Fibroblast of mammary gland (primary cell): ENCODE data around the gene TOM1L2.

Experiments
- DNase-seq: peaks from one replicate; pipeline ENCODE4 v3.0.0-alpha.2; 2010; ENCODE audit warnings: low read depth
- H3K4me3 ChIP-seq: 2 replicates; pipeline ENCODE4 v1.5.1; 2011; ENCODE audit warnings: low read depth, mild to moderate bottlenecking, low read length, moderate library complexity; ENCODE audit not compliant: control insufficient read depth
- TF ChIP-seq, protein P1 (sequence below): conservative IDR thresholded peaks from 2 replicates; pipeline ENCODE4 v1.5.1; 2011; ENCODE audit warnings: low read depth, low read length, inconsistent platforms; ENCODE audit not compliant: control insufficient read depth, insufficient read depth

TOM1L2 gene

DNA sequence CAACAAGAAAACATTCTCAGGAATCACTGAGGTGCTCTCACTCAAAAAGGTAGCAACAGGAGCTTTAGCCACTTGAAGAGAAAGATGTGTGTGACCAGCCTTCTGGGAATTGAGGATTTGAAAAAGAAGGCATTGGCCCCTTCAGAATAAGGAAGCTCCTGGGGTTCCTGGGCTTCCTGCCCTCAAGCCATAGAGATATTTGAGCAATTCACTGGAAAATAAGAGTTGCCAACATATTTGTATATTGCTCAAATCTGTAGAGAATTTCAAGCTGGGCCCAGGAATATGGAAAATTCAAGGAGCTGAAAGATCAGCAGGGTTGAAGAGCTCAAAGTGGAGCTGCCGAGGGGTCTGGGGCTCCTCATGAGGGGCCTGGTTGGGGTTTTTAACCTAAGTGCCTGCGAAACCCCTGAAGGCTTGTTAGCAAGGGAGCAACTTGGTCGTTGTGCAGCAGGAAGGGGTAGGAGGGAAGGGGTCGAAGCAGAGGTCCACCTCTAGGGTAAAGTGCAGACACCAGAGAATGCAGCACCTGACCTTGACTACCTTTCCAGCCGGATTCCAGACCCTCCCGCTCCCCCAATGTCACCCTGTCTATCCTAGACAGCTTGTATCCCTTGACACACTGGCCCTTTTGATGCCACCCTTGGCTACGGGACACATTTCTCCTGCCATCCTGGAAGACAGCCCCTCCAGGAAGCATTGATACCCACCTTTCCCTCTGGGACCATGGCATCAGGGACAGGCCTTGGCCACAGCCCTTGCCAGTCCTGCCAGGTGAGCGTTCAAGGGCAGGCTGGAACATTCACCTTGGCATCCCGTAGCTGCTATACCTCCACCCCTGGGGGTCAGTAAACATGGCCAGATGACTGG, 67.8 kb downstream of the TOM1L2 start:
- no peak for DNase-seq
- H3K4me3 ChIP-seq, result no peak overlapping the region
- TF ChIP-seq, protein P1, sequence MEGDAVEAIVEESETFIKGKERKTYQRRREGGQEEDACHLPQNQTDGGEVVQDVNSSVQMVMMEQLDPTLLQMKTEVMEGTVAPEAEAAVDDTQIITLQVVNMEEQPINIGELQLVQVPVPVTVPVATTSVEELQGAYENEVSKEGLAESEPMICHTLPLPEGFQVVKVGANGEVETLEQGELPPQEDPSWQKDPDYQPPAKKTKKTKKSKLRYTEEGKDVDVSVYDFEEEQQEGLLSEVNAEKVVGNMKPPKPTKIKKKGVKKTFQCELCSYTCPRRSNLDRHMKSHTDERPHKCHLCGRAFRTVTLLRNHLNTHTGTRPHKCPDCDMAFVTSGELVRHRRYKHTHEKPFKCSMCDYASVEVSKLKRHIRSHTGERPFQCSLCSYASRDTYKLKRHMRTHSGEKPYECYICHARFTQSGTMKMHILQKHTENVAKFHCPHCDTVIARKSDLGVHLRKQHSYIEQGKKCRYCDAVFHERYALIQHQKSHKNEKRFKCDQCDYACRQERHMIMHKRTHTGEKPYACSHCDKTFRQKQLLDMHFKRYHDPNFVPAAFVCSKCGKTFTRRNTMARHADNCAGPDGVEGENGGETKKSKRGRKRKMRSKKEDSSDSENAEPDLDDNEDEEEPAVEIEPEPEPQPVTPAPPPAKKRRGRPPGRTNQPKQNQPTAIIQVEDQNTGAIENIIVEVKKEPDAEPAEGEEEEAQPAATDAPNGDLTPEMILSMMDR, result no peak

DNA sequence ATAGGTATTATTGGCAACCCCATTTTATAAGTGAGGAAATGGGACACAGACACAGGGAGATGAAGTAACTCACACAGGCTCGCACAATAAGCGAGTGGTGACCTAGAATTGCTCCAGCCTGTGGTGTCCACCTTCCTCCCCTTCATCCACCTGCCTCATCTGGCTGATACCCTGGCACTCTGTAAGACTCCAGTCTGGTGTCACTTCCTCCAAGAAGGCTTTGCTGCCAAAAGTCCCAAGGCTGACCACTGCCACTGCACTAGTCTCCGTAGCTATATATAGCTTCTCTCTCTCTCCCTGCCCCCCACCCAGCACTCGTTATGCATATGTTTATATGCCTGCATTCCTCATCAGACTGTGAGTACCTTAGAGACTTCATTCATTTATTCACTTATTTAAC, 69.3 kb downstream of the TOM1L2 start:
- TF ChIP-seq, protein P1, result no peak
- H3K4me3 ChIP-seq, result no peak overlapping the region
- DNase-seq, result no peak

DNA sequence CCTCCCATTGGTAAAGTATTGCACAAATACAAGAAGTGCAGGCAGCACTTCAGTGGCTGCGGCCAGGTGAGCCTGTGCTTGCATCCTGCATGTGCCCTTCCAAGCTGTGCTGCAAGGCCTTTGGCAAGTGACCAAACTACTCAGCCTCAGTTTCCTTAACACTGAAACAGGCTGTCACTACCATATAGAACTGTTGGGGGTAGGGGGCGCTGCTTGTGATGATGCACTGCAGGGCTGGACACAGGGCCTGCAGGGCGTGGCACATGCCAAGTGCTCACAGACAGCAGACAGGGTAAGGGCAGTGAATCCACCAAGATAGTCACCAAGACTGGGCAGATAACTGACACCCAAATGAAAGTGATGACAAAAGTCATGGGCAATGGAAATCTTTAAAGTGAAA, 69.8 kb downstream of the TOM1L2 start:
- no peak overlapping the region for H3K4me3 ChIP-seq
- no peak for DNase-seq
- TF ChIP-seq, protein P1, result no peak

DNA sequence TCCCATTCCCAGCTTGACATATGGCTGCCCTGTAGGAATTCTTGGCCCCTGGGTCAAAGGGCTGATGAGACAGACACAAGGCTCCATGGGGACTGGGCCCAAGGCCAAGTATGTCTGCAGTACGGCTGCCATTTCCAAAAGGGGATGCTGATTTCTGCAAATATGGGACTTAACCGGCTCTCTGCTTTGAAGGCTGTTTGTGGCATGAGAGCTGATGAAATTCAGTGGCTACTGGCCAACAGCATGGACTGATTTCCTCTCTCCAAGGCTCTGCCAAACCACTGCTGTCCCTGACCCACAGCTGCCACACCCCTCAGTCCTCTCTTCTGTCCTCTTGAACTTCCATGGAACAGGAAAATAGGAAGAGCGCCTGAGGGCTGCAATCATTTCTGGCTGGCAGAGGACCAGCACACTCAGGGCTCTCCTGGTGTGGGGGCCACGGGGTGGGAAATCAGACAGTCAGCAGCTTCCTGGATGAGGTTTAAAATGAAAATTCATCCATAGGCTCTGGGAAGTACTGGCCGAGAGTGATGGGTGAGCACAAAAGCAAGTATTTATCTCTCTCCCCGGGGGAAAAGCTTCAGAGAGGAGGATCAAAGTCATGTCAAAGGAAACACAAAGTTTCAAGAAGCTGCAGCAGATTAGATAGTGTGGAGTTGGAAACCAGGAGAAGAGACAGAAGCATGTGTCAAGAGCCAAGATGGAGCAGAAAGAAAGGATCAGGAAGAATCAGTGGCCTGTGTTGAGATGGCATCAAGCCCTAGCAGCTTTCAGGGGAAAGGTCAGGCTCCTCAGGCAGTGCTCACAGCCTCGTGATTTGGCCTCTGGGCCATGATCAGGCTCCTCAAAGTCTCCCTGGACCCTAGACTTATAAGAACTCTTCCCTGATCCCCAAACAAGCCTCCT, 71.3 kb downstream of the TOM1L2 start:
- H3K4me3 ChIP-seq, result no peak overlapping the region
- peak; percentile 99 for DNase-seq
- TF ChIP-seq, protein P1, result no peak

DNA sequence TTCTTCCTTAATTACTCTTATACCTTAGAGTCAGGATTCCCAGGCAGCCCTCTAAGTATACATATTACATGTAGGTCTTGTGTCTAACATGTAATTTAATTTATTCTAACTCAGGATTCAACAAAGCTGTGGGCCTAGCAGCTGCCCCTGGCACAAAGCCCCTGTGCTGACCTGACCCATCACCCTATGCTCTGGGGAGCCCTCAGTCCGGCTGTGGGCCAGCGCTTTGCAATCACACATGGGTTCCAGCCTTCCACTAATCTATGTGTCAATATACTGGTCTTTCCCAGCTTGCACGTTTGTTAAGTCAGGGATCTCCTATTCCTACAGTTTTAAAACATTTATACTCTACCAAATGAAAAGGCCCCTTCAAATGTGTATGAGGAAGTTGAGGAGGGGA, 72.7 kb downstream of the TOM1L2 start:
- TF ChIP-seq, protein P1, result no peak
- no peak for DNase-seq
- no peak overlapping the region for H3K4me3 ChIP-seq

DNA sequence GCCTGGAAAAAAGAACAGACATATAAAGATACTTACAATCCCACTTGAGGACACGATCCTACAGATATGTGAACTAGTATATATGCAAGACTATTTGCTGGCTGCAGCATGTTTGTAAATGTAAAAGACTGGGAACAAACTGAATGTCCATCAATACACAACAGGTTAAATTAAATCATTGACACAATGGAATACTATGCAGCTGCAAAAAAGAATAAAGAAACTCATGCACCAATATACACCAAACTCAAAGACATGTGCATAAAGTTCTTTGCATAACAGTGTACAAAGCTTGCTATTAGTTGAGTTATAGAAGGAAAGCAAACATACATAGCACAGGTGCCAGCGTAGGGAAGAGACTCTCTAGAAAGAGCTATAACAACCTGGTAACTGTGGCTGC, 73.5 kb downstream of the TOM1L2 start:
- DNase-seq, result no peak
- TF ChIP-seq, protein P1, result no peak
- no peak overlapping the region for H3K4me3 ChIP-seq
